GM21619 (cell line): Measurements from ENCODE around the gene FOXK1.

Experiments used
- ATAC-seq: cut with Tn5 transposase; IDR thresholded peaks from one replicate; pipeline ENCODE4 v1.9.1; 2021; ENCODE audit not compliant: unreplicated experiment

Gene FOXK1

DNA sequence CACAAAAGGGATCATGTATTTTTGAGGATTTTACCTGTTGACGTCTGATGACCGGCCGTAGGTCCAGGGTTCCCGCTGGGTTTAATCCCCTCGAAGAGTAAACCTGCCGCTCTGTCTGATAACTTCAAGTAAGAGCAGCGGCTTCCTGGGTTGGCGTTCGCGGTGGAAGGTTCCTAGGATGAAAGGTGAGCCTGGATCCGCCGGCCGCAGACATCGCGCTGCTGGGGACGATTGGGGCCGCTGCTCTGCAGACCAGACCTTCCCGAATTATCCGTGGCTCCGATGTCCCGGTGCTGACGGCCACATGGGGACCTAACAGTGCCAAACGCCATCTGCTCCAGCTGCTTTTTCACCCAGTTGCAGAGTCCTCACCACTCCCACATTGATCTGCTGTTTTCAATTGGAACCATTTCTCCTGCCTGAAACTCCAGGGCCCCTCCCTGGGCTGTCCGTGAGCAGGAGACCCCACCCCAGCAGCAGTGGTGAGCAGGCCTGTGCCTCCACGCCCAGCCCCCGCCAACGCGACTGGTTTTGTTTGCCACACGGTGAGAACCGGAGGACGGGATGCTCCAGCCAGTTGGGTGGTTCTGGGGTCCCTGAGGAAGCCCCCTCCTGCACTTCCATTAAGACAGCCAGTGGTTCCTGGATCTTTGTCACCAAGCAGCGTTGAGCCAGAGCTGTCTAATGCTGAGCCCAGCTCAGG, 81.1 kb downstream of the FOXK1 start:
- no peak for ATAC-seq

DNA sequence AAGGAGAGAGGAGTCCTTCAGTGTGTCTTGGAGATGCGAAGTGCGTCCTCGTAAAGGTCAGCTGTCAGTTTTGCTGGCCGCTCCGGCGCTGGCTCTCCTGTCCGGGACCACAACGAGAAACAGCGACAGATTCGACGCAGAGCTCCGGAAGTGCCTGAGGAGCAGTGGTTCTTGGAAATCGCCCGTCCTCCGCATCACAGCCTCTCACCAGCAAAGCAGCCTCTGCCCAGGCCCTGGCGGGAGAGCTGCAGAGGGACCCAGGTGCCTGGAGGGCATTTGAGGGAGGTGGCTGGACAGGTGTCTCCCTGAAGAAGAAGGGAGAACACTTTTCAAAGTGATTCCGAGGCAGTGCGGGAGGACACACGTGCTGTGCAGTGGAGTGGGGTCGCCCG, 81.7 kb downstream of the FOXK1 start:
- ATAC-seq = no peak

DNA sequence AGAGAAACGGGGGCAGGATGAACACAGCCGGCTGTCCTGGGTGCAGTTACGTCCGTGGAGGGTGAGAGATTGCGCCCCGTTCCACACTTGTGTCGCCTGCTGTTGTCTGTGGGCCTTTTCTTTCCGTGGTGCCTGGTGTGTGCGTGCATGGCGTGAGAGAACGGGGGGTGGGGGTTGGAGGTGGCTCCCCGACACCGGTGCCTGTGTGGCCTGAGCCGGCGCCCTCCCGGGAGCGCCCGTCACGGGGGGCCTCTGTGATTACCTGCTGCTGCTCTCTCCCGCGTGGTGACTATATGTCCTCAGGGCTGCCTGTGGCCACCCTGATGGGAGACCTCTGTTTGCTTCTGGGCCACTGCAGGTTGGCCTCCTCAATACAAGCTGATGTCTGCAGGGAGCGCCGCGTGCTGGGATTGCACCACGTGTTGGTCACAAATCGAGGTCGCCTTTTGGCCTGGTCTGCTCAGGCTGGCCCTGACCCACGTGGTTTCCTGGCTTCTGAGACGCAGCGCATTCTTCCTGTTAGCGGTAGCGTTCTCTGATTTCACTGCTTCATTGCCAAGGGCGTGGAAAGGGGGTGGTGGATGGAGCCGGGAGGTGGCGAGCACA, 82.4 kb downstream of the FOXK1 start:
- no peak for ATAC-seq

DNA sequence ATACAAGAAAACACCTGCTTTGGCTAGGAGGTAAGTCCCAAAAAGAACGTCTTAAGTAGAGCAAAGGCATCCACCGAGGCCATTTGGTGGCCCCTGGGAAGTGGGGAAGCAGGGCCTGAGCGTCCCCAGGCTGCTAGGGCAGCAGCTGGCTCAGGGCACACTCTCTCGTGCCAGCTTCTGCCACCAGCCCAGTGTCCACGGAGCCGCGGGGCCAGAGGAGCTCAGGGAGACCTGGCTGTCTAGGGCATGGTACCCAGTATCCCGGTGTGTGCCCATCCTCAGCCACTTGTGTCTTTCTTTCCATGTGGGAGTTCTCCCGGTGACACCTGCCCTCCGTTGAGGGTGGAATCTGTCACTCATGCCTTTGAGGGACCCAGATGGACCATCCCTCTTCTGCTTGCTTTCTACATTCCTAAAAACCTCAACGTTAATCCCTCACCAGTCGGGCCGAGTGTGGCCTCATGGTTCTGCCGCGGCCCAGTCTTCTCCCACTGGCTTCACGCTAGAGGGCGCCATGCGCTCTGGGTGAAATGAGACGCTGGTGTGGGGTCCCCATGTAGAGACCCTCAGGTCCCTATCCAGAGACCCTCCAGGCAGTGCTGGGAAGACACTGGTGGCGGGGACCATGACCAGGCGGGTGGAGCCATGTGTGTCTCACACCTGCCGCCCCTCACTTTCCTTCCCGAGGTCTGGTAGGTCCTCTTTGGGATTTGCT, 83.8 kb downstream of the FOXK1 start:
- ATAC-seq = no peak

DNA sequence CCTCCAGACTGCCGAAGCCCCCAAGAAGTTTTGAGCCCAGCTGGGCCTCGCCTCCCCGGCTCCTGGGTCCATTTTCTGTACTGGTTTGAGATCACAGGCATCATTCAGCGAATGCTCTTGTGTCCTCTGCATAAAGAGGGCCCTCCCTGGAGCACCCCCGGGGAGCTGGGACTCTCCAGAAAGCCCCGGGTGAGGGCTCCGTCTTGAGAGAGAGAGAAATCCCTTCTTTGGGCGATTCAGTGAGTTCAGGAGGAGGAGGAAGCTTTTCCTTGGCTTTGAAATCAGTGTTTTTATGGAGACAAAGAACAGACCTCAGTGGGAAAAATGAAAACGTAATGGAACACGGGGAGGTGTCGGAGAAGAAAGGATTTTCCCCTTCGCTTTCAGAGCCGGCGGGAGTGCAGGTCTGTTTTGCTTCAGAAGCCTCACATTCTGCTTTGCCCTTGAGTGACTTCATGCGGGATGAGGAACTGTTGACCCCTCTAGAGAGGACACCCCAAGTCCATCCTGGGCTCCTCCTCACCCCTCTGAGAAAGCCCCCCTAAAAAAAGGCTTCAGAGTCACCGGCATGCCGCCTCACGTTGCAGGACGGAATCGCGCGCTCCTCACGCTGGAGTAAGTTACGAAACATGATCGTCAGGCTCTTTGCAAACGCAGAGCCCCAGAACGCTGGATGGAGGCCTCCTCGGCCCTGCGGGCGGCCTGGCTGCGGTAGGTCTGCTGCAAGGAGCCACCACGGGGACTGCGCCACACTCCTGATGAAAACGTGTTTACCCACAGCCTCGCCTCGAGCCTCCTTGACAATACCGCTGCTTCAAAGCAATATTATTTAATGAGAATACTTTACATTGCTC, 84.8 kb downstream of the FOXK1 start:
- ATAC-seq = no peak

DNA sequence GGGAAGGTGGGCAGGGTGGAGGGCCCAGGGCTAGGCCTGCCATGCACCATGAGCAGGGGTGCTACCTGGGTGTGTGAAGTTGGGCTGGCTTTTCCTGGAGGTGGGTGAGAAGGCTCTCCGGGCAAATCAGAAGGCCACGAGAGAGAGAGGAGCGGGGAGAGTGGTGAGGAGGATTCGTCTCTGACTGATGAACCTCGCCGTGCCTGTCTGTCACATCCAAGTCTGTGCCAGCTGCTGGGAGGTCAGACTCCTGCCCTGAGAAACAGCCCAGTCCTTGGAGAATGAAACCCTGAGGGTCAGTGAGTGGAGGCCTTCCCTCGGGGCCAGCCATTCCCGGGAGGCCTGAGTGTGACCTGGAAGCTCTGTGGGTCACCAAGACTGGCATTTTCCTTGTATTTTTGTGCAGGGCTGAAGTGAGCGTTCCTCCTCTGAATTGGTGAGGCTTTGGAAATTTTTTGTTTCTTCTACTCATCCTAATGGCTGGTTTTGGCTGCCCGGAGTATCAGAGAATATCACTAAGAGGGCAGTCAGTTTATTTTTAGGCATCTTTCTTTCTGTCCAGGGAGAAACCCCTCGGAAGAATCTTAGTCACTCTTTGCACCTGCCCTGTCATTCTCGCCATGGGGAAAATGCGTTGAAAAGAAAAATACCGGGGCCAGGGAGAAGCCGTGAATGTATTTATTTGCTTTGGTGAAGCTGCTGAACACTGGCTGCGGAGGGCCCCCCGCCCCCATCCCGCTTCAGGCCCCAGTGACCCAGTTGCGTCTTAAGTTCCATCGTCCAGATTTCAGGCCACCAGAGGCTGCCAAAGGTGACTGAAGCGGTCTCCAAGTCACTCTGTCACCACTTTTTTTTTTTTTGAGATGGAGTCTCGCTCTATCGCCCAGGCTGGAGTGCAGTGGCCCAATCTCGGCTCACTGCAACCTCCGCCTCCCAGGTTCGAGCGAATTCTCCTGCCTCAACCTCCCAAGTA, 86.8 kb downstream of the FOXK1 start:
- no peak for ATAC-seq

DNA sequence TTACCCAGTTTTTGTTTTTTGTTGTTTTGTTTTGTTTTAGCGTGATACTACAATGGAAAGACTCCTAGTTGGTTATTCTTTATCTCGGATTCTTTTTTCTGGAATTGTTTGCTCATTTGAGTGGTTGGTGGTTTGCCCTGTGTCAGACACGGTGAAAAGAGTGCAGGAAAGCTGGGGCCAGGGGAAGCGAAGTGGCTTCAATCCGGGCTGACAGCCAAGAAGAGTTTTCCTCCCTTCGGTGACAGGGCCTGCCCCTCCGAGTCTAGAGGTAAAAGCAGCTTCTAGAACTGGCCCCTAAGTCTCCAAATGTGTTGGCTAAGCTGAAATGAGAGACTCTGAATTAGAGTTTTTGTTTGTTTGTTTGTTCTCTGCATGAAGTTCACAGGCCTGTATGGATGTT, 87.7 kb downstream of the FOXK1 start:
- no peak for ATAC-seq

DNA sequence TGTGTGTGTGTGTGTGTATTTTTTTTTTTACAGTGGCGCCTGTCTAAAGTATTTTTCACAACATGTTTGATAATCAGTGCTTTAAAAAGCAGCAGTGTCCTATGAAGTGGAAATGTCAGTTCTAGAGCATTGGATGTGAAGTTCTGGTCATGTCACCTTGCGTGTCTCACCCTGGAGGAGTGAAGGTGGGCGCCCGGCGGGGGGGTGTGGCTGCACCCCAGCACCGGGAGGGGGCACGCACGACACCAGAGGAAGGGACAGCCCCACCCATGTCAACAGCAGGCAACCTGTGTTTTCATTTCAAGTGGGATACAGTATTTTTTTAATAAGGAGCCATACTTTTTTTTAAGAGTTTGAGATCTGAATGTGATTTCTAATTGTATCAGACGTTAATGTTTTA, 88.8 kb downstream of the FOXK1 start:
- no peak for ATAC-seq

DNA sequence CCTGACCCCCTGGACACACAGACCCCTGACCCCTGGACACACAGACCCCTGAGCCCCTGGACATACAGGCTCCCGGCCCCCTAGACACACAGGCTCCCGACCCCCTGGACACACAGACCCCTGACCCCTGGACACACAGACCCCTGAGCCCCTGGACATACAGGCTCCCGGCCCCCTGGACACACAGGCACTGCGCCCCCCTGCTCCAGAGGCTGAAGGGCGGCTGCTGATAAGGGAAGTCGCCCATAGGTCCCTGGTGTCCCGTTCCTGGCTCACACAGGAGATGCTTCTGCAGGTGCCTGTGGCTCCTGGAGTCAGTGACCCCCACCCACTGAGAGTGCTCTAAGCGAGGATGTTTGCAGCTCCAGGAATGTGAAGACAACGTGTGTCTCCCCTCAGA, 89.6 kb downstream of the FOXK1 start:
- no peak for ATAC-seq

DNA sequence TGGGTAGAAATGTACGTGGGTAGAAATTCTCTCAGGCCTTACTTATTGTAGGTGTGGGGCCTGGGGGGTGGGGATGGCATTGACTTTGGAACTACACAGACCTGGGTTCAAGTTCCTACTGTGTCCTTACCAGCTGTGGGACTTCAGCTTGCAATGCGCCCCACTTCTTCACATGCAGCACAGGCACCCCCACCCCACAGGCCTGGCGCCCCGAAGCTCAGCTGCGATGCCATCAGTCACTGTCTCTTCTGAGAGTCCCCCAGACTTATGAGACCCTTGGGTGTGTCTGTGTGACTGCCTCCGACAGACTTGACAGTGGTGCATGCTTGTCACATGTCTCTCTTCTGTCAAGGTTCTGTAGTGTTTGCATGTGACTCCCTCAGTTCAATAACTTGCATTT, 90.2 kb downstream of the FOXK1 start:
- no peak for ATAC-seq

DNA sequence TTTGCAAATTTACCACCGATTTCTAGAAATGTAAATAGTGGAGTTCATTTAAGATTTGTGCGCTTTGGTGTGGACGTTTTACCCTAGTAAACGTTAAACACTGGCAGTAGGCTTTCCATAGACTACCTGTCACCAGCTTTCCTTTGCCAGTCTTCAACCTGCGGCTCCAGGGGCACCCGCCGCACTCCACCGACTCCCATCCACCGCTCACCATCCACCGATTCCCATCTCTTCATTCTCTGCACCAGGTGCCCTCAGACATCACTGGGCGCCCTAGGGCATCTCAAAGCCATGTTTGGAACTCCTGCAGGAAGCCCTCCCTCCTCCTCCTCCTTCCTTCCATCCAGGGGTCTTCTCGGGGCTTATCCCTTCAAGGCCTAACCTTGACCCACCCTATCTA, 91.9 kb downstream of the FOXK1 start:
- no peak for ATAC-seq

DNA sequence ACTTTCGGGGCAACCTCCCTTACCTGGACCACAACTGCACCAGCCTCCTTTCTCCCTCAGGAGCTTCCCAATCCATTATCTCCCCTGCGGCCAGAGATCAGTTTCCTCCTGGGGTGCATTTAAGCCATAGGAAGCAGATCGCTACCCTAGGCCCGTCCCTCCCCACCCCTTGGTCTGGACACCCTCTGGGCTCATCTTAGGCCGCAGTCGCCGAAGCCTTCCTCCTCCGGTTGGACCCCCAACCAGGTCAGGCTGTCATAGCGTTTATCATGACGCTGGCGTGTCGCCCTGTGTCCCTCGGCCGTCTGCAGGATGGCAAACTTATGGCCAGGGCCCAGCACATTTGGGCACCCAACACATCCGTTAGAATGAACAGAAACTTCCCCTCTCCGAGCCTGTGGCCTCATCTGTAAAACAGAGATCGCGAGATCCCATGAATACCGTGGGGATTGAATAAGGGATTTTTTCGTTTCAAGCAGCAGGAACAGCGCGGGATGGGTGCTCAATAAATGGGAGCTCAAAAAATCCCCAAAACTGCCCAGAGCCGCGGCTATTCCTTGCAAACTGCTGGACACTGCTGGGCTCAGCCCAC, 92.7 kb downstream of the FOXK1 start:
- peak; percentile 27 for ATAC-seq

DNA sequence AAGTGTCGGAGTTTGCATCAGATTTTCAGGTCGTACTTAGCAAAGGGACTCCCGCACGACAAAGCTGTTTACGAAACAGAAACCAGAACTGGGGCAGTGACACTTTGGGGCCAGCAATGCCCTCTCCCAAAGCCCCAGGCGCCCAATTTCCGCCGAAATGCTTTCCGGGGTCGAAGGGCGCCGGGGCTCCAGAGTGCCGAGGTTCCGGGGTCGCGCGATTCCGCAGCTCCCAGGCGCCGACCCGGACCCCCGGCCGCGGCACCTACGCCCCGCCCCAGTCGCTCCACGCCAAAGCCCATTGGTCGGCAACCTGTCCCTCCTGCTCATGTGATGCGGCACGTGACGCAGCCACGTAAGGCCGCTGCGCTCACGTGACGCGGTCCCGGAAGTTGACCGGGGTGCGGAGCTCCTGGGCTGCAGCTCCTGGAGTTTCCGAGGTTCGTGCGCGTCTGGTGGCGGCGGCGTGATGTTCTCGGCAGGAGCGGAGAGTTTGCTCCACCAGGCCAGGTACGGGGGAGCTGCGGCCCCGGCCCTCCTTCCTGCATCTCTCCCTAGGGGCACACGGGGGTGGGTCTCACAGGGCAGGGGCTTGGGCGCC, 93.3 kb downstream of the FOXK1 start, which contains the start of gene AP5Z1:
AP5Z1 (plus strand) TSS at position 374 of the 598 bp plus-strand sequence; CDS start at position 467, 93 bp downstream.
- ATAC-seq = peak; percentile 83

DNA sequence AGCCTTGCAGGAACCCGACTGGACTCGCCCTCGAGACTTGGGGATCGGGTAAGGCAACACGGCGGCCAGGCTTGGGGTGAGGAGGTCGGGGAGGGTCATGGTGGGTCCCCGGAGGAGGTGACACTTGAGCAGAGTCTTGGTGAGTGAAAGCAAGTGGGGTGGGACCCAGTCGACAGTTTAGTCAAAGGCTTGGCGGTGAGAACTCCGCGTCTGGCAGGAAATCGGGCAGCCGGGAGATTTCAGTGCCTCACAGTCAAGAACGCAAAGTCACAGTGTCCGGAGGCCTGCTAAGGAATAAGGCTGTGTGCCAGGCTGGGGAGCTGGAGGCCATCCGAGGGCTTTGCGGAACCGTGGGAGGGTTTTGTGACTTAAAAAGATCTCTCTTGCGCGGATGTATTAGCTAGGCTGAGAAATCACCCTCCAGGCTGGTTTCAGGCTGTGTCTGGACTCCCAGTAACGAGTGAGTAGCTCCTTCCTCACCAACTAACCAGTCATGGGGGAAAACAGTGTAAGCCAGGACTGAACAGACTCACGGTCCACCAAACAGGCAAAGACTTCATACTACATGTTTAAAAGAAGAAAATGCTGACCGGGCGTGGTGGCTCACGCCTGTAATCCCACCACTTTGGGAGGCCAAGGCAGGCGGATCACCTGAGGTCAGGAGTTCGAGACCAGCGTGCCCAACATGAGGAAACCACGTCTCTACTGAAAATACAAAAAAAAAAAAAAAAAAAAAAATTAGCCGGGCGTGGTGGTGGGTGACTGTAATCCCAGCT, 93.9 kb downstream of the FOXK1 start:
- peak; percentile 17 for ATAC-seq

DNA sequence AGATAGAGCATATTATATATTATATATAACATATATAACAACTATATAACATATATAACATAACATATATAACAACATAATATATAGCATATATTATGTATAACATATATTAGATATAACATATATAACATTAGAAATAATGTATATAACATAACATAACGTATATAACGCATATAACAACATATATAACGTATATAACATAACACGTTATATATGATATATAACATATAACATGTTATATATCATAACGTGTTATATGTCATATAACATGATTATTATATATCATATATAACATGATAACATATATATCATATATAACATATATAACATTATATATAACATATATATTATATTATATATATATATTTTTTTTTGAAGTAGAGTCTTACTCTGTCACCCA, 97.0 kb downstream of the FOXK1 start:
- ATAC-seq = no peak

DNA sequence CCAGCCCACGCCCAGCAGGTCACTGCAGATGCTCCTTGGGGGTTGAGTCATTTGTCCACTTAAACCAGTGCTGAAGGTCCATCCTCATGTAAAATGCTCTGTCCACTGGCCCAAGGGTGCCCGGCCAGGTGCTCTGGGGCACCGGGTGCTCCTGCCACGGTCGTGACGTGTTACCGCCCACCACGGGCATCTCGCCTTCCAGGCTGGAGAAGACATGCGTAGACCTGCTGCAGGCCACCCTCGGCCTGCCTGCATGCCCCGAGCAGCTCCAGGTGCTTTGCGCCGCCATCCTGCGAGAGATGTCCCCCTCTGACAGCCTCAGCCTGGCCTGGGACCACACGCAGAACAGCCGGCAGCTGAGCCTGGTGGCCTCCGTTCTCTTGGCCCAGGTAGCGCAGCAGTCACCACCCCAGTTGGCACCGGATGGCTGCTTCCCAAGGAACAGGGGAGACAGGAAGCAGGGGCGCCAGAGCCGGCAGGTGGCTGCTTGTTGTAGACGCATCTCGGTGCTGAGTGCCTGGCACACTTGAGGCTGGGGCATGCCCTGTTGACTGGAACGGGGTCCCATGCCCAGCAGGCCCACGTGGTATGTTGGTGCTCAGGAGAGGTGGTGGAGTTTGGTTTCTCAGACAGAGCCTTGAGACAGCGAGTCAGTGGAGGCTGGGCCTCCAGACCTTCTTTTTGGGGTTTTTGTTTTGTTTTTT, 99.4 kb downstream of the FOXK1 start:
- no peak for ATAC-seq

DNA sequence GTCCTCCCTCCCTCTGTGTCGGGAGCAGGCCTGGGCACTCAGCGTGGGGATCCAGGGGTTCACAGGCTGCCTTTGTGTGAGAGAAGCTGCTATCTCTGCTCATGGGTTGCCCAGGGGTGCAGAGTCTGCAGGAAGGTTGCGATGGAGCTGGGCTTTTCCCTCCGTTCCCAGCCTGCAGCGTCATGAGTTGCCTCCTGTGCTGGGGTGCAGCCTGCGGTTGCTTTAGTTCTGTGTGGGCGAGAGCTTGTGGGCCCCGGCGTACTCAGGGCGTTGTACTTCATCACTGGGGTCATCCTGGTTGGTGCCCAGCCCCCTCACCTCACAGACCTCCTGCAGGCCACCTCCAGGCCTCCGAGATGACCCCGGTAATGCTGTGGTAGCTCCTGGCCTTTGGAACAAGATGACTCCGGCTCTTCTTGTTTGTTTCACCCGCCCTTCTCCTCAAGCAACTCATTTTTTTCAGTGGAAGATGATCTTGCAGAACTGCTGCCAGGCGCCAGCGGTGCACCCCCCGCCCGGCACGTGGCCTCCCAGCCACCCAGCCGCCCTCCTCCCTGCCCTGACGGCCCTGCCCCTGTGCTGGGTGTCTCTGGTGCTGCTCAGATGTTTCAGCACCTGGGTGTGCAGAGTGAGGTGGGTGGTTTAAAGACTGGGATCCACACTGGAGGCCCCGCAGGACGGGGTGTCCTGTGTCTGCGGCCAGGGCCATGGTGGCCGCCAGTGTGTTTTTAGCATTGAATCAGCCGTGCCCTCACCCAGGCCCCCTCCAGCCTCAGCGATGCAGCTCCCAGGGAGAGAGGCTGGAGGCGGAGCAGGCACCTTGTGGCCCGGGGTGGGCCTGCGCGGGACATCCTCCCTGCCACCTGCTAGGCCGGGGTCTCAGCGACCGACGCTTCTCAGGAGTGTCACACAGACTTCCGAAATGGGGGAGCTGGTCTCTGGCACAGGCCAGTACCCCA, 100.5 kb downstream of the FOXK1 start:
- ATAC-seq = no peak
